Right renal cortex interstitium (tissue), 3 donors: ENCODE results near the gene IPO7. TPM values are rescaled to one million over a fixed set of nuclear protein-coding genes. Genes with fewer than 3 reads are reported as not detected.
"Not testable (repeated sequence)": the region's sequence is repeated elsewhere in the genome, so short reads cannot be mapped to it uniquely, and the experiment has no call there.

Experiments used
- DNase-seq, 3 donors: peaks; one replicate each; pipeline ENCODE4 v3.0.0-alpha.2; 2013; ENCODE audit warnings: low read depth in 3 of 3, low spot score in 2 of 3
- polyA plus RNA-seq, 3 donors: library from polyadenylated mRNA; unstranded; fragments of 120-200 nt; gene quantifications; one replicate each; pipeline ENCODE4 v1.2.1, GENCODE V29; 2013; ENCODE audit not compliant: insufficient read length in 3 of 3

IPO7 gene
- 100 to 1,000 TPM; 113 to 118 (median 117) TPM for polyA plus RNA-seq

GRCh38 chr11:9384535-9385326, at the start of gene IPO7:
TSS of gene IPO7 (plus strand) at chr11:9384652. CDS start at chr11:9384764, 112 bp downstream.
- peak in 2 of 3 donors; percentile 77 to 83 for DNase-seq

- no peak for DNase-seq
Measured at GRCh38 chr11:9341638-9342178, 42.7 kb upstream of the IPO7 start.

GRCh38 chr11:9344061-9344680, 40.3 kb upstream of the IPO7 start:
- no peak for DNase-seq

DNA sequence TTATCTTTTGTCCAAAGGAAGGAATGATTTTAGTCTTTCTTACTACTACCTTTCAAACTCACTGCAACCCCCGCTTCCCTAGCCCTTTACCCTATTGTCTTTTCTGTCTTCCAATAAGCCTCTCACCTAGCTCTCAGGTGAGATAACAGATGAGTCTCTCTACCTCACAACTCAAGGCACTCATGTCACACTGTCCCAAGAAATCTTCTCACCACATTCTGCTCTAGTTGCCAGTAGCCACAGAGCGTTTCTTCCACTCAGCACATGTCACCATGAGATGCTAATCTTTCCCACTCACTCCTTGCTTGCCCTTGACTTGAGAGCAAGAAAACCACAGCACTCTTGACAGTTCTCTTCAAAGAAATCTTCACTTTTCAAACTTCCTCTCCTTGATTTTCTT, 37.4 kb upstream of the IPO7 start:
- no peak for DNase-seq

- not testable (repeated sequence) for DNase-seq
Measured at GRCh38 chr11:9347779-9348178, 36.7 kb upstream of the IPO7 start.

GRCh38 chr11:9351321-9351881, 33.1 kb upstream of the IPO7 start:
- DNase-seq, result no peak

GRCh38 chr11:9357041-9357440, 27.4 kb upstream of the IPO7 start:
- DNase-seq, result no peak

GRCh38 chr11:9360862-9361622, 23.4 kb upstream of the IPO7 start:
- DNase-seq, result not testable (repeated sequence)

GRCh38 chr11:9362393-9362863, 22.0 kb upstream of the IPO7 start:
- no peak for DNase-seq

DNA sequence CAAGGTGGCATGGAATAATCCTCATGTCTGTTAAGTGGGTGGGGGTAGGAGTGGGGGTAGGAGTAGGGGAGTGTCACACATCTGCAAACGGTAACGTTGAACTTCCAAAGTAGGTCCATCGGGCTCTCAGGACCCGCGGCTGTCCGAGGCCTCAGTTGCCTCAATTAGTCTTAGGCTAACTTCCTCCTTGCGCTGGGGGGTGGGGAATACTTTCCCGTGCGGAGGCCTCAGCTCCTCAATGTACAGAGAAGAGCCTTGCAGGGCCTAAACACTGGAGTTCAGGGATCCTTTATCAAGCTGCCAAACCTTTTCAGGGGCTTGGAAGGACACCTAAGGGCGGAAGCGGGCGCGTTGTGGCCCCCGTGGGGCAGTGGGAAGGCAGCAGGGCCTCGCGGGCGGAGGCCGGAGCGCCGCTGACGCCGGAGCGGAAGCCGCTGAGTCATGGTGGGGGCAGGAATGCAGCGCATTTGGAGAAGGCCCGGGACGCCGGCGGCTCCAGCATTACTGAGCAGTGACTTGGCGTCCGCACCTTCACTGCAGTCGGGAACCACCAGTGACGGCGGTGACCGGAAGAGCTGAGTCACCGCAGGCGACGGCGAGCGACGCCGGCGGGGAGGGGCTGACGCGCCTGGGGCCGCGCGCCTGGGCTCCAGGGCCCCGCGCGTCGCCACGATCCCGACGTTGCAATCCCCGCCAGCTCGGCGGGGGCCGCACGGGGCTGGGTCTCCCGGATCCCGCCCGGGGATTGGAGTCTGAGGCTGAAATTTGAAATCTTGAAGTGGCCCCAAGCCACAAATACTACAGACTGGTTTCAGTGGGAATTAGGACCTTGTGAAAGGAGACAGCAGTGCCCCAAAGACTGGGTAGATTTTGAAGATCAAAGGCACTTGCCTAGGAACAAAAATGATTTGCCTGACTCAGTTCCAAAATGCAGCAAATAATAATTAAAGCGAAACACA, 20.2 kb upstream of the IPO7 start:
- peak; percentile 77 to 86 (median 82) for DNase-seq

GRCh38 chr11:9367551-9367950, 16.9 kb upstream of the IPO7 start:
- DNase-seq, result no peak

DNA sequence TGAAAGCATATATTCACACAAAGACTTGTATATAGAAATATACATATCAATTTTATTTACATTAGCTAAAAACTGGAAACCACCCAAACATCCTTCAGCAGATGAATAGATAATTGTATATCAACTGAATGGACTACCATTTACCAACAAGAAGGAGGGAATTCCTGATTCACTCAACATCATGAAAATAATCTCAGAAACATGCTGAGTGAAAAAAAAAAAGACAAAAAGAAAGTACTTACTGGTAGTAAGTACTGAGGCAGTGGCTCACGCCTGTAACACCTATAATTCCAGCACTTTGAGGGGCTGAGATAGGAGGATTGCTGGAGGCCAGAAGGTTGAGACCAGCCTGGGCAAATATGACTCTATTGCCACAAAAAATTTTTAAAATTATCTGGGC, 7.4 kb upstream of the IPO7 start:
- DNase-seq, result no peak

DNA sequence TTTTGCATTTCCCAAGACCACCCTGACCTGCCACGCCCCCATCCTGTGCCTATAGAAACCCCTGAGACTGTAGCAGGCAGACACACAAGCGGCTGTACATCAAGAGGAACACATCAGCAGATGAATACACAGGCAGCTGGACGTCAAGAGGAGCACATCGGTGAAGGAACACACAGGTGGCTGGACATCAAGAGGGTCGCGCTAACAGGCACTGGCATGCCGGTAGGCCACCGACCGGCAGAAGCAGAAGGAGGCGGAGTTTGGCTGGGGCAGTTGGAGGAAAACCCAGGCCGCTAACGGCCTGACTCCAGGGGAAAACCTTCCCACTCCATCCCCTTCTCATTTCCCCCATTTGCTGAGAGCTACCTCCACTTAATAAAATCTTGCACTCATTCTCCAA, 5.4 kb upstream of the IPO7 start:
- DNase-seq, result no peak

DNA sequence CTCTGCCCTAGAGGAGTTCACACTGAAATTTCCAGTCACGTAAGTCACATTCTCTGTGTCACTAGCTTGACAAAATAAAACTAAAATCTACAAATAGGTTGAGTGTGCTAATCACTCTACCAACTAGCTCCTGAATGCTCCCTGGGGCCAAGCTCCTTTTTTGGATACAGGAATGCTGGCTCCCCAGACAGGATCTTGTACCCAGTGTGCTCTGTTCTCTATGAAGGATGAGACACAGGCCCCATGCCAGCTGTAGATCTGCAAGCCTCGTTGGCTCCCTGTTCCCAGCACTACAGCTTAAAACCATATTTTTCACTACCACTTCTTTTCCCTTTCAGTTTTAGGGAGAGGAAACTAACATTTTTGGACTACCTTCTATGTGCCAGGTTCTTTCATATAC, 3.7 kb upstream of the IPO7 start:
- no peak for DNase-seq

GRCh38 chr11:9385327-9385899, 961 bp downstream of the IPO7 start:
- no peak for DNase-seq

GRCh38 chr11:9386086-9386485, 1.6 kb downstream of the IPO7 start:
- no peak for DNase-seq

DNA sequence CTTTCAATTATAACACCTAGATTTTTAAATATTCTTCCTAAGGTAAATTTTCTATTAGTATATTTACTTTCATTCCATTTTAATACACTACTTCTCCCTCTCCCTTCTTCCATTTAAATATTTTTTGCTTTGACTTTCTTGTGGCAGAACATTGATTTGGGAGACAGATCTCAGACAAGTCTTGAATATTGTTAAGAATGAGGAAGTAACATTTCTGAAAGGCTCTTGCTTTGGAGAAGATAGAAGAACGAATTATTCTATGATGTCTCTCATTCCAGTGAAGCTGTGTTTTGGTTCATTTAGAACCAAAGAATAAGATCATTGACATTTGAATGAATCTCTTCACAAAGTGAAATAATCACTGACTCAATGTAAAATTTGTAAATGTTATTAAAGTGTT, 2.4 kb downstream of the IPO7 start:
- no peak for DNase-seq

GRCh38 chr11:9396310-9396709, 11.9 kb downstream of the IPO7 start:
- no peak for DNase-seq

DNA sequence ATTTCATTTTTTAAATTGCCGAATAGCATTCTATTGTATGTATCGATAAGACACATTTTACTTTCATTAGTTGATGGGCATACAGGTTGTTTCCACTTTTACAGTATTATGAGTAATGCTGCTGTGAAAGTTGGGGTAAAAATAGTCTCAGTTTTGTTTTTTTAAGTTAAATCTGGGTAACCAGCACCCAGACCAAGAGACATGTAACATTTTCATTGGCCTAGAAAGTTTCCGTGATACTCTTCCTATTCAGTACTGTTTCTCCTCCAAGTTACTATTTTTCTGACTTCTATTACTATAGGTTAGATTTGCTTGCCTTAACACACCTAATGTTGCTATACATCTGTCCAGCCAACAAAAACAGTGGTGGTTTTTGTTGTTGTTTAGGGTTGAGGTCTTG, 12.3 kb downstream of the IPO7 start:
- DNase-seq, result no peak
